Left forelimb (tissue), 1 donor: ENCODE data around the gene ST14.
"Not testable (repeated sequence)": the region's sequence is repeated elsewhere in the genome, so short reads cannot be mapped to it uniquely, and the experiment has no call there.

ENCODE experiments used
- DNase-seq: peaks from one replicate; pipeline ENCODE4 v3.0.0-alpha.2; 2018; ENCODE audit warnings: low spot score

ST14 gene

GRCh38 chr11:130233888-130234287 is 74.3 kb downstream of the ST14 start:
- not testable (repeated sequence) for DNase-seq

- DNase-seq: no peak
Observed at GRCh38 chr11:130234315-130234714, 74.7 kb downstream of the ST14 start.

GRCh38 chr11:130237282-130238006 is 77.9 kb downstream of the ST14 start:
- no peak for DNase-seq

GRCh38 chr11:130241713-130242112 is 82.1 kb downstream of the ST14 start:
- DNase-seq: no peak

- no peak for DNase-seq
Observed at GRCh38 chr11:130243816-130244215, 84.2 kb downstream of the ST14 start.

- DNase-seq: no peak
Observed at GRCh38 chr11:130244848-130245247, 85.3 kb downstream of the ST14 start.

GRCh38 chr11:130245375-130245774 is 85.8 kb downstream of the ST14 start:
- not testable (repeated sequence) for DNase-seq

GRCh38 chr11:130246270-130246669 is 86.7 kb downstream of the ST14 start:
- DNase-seq: no peak

GRCh38 chr11:130246738-130247137 is 87.2 kb downstream of the ST14 start:
- no peak for DNase-seq

GRCh38 chr11:130247319-130247718 is 87.7 kb downstream of the ST14 start:
- DNase-seq: no peak

- DNase-seq: no peak
Observed at GRCh38 chr11:130249371-130249770, 89.8 kb downstream of the ST14 start.

- not testable (repeated sequence) for DNase-seq
Observed at GRCh38 chr11:130249929-130250328, 90.3 kb downstream of the ST14 start.

- DNase-seq: not testable (repeated sequence)
Observed at GRCh38 chr11:130251763-130252162, 92.2 kb downstream of the ST14 start.
